ENCODE results near the gene C1orf141. TPM values are rescaled to one million over a fixed set of nuclear protein-coding genes. Genes with fewer than 3 reads are reported as not detected.

C1orf141 gene
- total RNA-seq, 1 experiment from 2014 or later: not detected

DNA sequence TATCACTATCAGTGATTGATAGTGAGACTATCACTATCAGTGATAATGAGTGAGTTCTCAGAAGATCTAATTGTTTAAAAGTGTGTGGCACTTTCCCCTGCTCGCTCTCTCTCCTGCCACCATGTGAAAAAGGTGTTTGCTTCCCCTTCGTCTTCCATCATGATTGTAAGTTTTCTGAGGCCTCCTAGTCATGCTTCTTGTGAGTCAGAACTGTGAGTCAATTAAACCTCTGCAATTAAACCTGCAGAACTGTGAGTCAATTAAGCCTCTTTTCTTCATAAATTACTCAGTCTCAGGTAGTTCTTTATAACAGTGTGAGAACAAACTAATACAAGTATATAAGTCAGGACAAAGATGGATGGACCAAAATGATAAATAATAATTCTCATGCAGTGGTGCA is 24.5 kb upstream of the C1orf141 start:
- no peak for DNase-seq
- peaks cover 35% of the 10 kb centered on the region for H3K27me3 Mint-ChIP-seq (ENCODE audit: unreplicated experiment)
- no peak overlapping the region for H3K27ac Mint-ChIP-seq (ENCODE audit: unreplicated experiment)
- no peak overlapping the region for H3K4me3 Mint-ChIP-seq (ENCODE audit: low read depth, unreplicated experiment)
- no TSS peak for BruUV-seq (replicated peaks)
- no peaks in the 10 kb centered on the region for H3K9me3 Mint-ChIP-seq (ENCODE audit: low read depth, unreplicated experiment)
- no peaks in the 10 kb centered on the region for H3K36me3 Mint-ChIP-seq (ENCODE audit: insufficient read depth, unreplicated experiment)
- no peaks in the 10 kb centered on the region for H3K4me1 Mint-ChIP-seq (ENCODE audit: low read depth, unreplicated experiment)
- intact Hi-C loops (cut with micrococcal nuclease; ENCODE audit: unreplicated experiment): no loop called here
- TF ChIP-seq, protein P1, sequence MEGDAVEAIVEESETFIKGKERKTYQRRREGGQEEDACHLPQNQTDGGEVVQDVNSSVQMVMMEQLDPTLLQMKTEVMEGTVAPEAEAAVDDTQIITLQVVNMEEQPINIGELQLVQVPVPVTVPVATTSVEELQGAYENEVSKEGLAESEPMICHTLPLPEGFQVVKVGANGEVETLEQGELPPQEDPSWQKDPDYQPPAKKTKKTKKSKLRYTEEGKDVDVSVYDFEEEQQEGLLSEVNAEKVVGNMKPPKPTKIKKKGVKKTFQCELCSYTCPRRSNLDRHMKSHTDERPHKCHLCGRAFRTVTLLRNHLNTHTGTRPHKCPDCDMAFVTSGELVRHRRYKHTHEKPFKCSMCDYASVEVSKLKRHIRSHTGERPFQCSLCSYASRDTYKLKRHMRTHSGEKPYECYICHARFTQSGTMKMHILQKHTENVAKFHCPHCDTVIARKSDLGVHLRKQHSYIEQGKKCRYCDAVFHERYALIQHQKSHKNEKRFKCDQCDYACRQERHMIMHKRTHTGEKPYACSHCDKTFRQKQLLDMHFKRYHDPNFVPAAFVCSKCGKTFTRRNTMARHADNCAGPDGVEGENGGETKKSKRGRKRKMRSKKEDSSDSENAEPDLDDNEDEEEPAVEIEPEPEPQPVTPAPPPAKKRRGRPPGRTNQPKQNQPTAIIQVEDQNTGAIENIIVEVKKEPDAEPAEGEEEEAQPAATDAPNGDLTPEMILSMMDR (IDR thresholded peaks at IDR 0.05; ENCODE audit: unreplicated experiment): no peak
- CTCF ChIA-PET: no interaction called here

DNA sequence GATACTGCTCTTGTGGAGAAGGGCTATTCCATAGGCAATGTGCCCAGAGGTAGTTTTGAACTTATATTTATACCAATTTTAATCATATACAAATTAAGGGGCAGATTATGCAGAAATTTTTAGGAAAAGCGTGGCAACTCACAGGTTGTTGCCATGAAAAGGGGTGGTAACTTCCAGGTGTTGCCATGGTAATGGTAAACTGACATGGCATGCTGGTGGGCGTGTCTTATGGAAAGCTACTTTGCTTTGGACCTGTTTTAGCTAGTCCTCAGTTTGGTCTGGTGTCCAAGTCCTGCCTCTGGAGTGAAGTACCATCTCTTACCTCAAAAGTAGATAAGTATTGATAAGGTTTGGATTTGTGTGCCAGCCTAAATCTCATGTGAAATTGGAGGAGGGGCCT is 23.6 kb upstream of the C1orf141 start:
- no peak overlapping the region for H3K27ac Mint-ChIP-seq (ENCODE audit: unreplicated experiment)
- no peak for DNase-seq
- H3K4me3 Mint-ChIP-seq (ENCODE audit: low read depth, unreplicated experiment): no peak overlapping the region
- TF ChIP-seq, protein P1 (IDR thresholded peaks at IDR 0.05; ENCODE audit: unreplicated experiment): no peak
- no TSS peak for BruUV-seq (replicated peaks)
- intact Hi-C loops (cut with micrococcal nuclease; ENCODE audit: unreplicated experiment): no loop called here
- no peaks in the 10 kb centered on the region for H3K4me1 Mint-ChIP-seq (ENCODE audit: low read depth, unreplicated experiment)
- H3K36me3 Mint-ChIP-seq (ENCODE audit: insufficient read depth, unreplicated experiment): no peaks in the 10 kb centered on the region
- H3K9me3 Mint-ChIP-seq (ENCODE audit: low read depth, unreplicated experiment): no peaks in the 10 kb centered on the region
- H3K27me3 Mint-ChIP-seq (ENCODE audit: unreplicated experiment): peaks cover 43% of the 10 kb centered on the region
- CTCF ChIA-PET: no interaction called here

DNA sequence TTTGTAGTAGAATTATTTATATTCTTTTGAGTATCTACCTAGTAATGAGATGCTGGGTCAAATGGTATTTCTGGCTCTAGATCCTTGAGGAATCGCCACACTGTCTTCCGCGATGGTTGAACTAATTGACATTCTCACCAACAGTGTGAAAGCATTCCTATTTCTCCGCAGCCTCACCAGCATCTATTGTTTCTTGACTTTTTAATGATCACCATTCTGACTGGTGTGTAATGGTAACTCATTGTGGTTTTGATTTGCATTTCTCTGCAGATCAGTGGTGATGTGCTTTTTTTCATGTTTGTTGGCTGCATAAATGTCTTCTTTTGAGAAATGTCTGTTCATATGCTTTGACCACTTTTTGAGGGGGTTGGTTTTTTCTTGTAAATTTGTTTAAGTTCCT is 16.2 kb upstream of the C1orf141 start:
- no peak overlapping the region for H3K4me3 Mint-ChIP-seq (ENCODE audit: low read depth, unreplicated experiment)
- H3K36me3 Mint-ChIP-seq (ENCODE audit: insufficient read depth, unreplicated experiment): no peaks in the 10 kb centered on the region
- BruUV-seq (replicated peaks): no TSS peak
- CTCF ChIA-PET: interaction anchor here (0.7 to 0.8 kb wide), 2 partner anchors 145 to 154 kb away, joined by 3 to 5 read pairs; no protein-coding TSS in a partner anchor
- peaks cover 18% of the 10 kb centered on the region for H3K4me1 Mint-ChIP-seq (ENCODE audit: low read depth, unreplicated experiment)
- intact Hi-C loops (cut with micrococcal nuclease; ENCODE audit: unreplicated experiment): no loop called here
- no peaks in the 10 kb centered on the region for H3K9me3 Mint-ChIP-seq (ENCODE audit: low read depth, unreplicated experiment)
- no peak for DNase-seq
- peaks cover 62% of the 10 kb centered on the region for H3K27me3 Mint-ChIP-seq (ENCODE audit: unreplicated experiment)
- H3K27ac Mint-ChIP-seq (ENCODE audit: unreplicated experiment): no peak overlapping the region
- TF ChIP-seq, protein P1 (IDR thresholded peaks at IDR 0.05; ENCODE audit: unreplicated experiment): no peak

DNA sequence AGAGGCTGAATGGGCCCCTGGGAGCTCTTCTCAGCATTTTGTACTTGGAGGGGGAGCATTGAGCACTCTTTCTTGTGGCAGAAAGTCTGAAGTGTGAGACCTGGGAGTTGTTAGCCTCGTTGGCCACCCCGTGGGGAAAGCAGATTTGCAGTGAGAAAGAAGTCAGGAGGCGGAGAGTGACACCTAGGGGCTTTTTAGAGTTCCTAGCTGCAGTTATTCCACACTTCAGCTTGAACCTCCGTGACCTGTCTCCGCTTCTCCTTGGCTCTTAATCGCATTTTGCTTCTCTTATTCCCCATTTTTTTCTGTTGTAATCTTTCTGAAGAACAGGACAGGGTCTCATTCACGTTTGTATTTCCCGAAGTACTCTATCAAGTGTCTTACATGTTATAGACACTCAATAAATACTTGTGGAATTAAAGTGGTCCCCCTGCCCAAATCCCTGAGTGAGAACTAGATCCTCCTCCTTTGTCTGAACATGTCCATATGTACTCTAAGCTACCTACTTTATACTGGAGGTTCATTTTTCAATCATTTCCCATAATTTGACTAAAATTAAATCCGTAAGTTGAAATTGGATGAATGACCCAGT is 14.5 kb upstream of the C1orf141 start:
- H3K9me3 Mint-ChIP-seq (ENCODE audit: low read depth, unreplicated experiment): no peaks in the 10 kb centered on the region
- DNase-seq: peak; percentile 76
- intact Hi-C loops (cut with micrococcal nuclease; ENCODE audit: unreplicated experiment): loop anchor here (1.0 to 5.0 kb wide), 4 partner anchors 153 to 384 kb away; no protein-coding TSS in a partner anchor
- no TSS peak for BruUV-seq (replicated peaks)
- H3K27ac Mint-ChIP-seq (ENCODE audit: unreplicated experiment): no peak overlapping the region
- CTCF ChIA-PET: interaction anchor here (0.6 to 3.0 kb wide), 17 partner anchors 12 to 1473 kb away, joined by 3 to 77 read pairs (median 4); partner anchors contain the start of genes DNAI4, MIER1 and SLC35D1
- H3K36me3 Mint-ChIP-seq (ENCODE audit: insufficient read depth, unreplicated experiment): no peaks in the 10 kb centered on the region
- H3K4me3 Mint-ChIP-seq (ENCODE audit: low read depth, unreplicated experiment): peak overlapping the region; percentile 16
- H3K4me1 Mint-ChIP-seq (ENCODE audit: low read depth, unreplicated experiment): peaks cover 18% of the 10 kb centered on the region
- peaks cover 45% of the 10 kb centered on the region for H3K27me3 Mint-ChIP-seq (ENCODE audit: unreplicated experiment)
- TF ChIP-seq, protein P1 (IDR thresholded peaks at IDR 0.05; ENCODE audit: unreplicated experiment): peak; percentile 82

Data from Calu3 (cell line).